Dermis blood vessel endothelial cell (primary cell): ENCODE measurements around the gene CDK16. TPM values are rescaled to one million over a fixed set of nuclear protein-coding genes. Genes with fewer than 3 reads are reported as not detected.
A peak's percentile ranks its signal among the peaks of the same experiment; 100 is the strongest.

Experiments
- DNase-seq: peaks from one replicate; pipeline ENCODE4 v3.0.0; 2010
- total RNA-seq: library from RNA; depleted of rRNA; stranded (reverse); fragments of >200 nt; gene quantifications from 2 replicates; pipeline ENCODE4 v1.2.3, GENCODE V29; 2014

The CDK16 gene
- total RNA-seq, 1 donor from 2014 or later: 97.5 TPM

DNA sequence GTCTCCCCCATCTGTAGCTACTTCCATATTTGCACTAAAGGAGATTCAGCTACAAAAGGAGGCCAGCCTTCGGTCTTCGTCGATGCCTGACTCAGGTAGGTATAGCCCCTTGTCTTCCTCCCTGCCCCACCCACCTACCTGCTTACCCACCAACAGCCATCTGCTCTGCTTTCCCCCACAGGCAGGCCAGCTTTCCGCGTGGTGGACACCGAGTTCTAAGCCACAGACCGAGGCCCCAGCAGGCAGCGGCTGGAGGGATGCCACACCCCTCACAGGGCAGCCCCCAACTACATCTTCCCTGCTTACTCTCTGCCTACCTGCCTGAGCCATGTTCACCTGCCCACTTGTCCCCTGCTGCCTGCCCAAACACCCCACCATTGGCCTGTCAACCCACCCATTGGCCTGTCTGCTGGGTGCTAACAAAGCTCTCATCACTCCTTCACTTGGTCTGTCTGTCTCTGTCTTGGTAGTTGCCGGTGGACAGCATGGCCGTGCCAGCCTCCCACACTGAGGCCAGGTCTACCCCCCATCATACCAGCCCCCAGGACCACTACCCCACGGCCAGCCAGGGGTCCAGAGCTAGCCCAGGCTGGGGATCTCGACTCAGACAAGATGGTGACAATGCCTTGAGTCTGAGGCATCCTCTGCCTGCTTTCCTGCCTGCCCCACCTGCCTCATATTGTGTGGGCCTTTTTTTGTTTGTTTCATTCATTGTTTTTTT lies 10.2 kb downstream of the CDK16 start:
- DNase-seq: no peak

DNA sequence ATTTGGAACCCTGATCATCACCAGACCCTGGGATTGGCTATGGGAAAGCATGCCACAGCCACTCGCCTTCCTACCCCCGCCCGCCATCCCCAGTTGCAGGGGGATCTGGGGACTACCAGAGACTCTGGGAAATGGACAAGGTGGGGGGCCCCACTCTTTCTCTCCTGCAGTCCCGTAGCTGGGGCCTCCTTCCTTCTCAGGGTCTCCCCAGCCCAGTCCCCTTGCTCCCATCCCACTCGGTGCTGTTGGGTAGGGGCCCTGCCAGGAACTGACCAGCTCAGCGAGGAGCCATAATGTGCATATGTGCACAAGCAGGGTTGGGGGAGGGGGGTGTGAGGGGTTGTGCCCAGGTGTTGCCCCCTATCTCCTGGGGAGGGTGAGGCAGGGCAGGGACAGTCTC lies 10.9 kb downstream of the CDK16 start:
- no peak for DNase-seq

DNA sequence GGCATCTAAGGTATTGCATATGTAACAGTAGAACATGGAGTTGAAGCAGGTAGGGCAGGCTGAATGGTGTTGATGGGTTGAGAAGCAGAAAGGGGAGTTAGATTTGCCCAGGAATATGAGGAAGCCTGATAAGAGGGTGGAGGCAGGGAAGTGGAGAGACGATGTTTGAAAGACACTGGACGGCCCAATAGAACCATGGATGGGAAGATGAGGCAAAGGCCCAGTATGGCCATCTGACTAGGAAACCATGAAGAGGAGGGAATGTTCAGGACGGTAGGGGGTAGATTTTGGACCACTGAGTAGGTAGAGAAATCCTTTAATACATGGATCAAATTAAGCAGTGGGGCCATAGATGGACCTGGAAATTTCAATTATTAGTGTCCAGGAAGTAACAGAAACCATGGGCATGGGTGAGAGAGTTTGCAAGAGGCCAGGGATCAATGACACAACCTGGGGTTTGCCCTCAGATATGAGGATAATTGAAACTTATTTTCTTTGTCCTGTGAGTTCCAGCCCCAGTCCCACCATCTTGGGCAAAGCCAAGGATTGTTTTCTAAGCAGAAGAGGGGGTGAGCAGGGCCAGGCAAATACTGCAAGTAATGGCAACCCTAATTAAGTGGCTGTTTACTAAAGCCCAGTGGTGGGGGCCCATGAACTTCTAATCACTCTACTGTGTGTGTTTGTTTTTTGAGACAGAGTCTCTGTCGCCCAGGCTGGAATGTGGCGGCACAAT lies 11.8 kb downstream of the CDK16 start:
- DNase-seq: no peak

DNA sequence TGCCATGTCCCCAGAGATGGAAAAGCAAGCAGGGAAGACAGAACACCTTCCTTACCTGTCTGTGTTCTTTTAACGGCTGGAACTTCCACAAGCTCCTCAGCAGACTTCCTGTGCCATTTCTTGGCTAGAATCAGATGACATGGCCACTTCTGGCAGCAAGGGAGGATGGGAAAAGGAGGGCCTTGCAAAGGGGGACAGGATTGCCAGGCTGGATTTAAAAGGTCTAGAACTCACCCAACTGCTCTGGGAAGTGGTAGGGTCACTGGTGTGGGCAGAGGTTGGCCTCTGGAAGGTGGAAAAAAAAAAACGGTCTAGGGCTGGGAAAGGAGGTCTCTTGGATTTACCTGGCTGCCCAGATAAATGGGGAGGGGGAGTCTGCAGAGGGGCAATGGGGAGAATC lies 12.7 kb downstream of the CDK16 start:
- DNase-seq: no peak

DNA sequence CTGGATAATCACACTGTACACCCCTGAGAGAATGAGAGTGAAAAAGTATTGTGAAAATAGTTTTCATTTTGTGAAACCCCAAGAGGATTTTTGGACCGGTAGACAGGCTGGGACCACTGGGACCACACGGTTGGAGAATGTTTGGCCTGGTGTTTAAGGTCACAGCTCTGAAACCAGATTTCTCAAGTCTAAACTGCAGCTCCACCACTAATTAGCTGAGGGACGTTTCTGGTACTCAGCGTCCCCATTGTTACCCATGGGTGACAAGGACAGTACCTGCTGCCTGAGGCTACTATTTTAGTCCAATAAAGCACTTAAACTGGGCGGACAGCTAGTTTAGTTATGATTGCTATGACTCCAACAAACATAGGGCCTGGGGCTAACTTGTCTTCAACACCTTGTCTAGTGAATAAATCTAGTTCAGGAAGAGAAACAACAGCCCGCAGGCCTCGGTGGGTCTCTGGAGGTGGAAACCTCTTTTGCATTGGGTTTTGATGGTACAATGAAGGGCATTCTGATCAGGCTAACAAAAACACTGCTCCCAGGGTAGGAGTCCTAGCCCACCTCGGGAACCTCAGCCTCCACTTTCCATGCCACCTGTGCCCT lies 13.8 kb downstream of the CDK16 start:
- no peak for DNase-seq

DNA sequence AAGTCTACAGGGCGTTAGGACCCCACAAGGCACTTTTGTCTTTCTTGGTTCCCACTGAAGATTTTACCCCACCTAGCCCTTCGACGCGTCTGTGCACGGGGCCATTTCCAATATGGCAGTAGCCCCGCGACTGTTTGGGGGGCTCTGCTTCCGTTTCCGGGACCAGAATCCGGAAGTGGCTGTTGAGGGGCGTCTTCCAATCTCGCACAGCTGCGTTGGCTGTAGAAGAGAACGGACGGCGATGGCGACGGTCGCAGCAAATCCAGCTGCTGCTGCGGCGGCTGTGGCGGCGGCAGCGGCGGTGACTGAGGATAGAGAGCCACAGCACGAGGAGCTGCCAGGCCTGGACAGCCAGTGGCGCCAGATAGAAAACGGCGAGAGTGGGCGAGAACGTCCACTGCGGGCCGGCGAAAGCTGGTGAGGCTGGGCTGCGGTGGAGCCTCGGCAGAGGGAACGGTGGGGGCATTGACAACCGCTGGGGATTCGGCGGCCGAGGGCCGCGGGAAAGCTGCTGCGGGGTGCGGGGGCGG lies 14.4 kb downstream of the CDK16 start, which contains the start of gene USP11:
TSS of gene USP11 (plus strand) at position 207 of the 530 bp plus-strand sequence. CDS start at position 242, 35 bp downstream.
- DNase-seq: peak; percentile 40

DNA sequence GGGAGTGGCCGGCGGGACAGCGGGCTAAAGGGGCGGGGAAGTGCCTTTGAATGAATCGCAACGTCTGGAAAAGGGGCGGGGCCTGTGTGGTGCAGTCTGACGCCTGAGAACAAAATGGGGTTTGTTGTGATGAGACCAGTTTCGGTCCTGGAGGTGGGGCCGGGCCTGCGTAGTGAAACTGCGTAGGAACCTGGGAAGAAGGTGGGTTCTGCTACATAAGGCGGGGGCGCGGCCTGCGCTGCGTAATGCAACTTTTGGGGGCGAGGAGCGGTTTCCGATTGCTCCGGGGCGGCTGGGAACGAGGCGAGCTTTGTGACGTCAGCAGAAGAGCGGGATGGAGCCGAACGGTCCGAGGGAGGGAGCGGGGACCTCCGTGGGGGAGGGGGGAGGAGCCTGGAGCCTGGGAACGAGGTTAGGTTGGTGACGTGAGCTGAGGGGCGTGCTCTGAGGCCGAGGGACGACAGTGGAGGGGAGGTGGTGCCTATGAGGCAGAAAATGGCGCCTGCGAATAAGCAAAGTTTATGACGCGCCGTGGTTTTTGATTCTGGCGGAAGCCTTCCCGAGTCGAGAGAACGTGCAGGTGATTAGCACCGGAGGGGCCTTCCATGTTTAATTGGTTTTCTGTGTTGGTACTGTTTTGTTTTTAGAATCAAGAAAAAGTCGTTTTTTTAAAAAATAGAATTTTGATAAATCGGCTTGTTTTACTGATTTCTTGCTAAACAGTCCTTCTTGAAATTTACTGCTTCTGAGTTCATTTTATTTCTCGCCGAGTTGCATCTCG lies 15.0 kb downstream of the CDK16 start:
- DNase-seq: peak; percentile 96

DNA sequence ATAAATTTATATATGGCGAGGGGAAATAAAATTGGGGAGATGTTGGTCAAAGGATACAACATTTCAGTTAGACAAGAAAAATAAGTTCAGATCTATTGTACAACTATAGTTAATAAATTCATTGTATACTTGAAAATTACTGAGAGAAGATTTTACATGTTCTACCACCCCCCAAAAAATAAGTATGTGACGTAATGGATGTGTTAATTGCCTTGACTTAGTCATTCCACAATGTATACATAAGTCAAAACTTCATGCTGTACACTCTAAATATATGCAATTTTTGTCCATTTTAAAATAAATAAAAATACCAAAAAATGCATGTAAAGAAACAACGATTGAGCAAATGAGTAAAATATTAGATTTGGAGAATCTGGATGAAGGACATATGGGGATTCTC lies 16.1 kb downstream of the CDK16 start:
- DNase-seq: no peak

DNA sequence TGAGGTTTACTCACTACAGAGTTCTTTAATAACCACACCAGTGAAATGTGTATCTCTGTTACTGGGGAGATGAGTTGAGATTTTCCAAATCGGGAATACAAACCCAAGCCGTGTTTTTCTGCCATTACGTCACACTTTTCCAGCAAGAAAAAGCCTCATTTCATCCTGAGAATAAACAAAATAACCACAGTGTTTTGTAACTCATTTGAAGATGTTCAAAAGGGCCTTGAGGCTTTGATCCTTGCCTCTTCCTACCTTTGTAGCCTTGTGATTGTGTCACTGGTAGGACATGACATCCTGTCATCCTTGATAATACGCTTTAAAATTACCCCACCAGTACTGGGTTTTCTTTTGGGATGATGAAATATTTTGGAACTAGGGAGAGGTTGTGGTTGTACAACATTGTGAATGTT lies 17.2 kb downstream of the CDK16 start:
- DNase-seq: no peak

DNA sequence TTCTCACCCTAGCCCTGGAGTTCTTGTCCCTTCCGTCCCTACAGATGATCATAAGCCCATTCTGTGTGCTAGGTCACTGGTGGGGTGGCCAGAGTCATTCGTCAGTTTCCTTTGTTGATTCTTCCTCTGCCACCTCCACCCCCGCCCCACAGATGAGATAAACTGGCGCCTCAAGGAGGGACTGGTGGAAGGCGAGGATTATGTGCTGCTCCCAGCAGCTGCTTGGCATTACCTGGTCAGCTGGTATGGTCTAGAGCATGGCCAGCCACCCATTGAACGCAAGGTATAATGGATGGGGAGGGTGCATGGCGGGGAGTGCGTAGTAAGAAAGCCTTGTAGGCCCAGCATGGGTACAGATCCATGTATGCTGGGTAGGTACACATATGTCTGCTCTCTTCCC lies 20.7 kb downstream of the CDK16 start:
- no peak for DNase-seq

DNA sequence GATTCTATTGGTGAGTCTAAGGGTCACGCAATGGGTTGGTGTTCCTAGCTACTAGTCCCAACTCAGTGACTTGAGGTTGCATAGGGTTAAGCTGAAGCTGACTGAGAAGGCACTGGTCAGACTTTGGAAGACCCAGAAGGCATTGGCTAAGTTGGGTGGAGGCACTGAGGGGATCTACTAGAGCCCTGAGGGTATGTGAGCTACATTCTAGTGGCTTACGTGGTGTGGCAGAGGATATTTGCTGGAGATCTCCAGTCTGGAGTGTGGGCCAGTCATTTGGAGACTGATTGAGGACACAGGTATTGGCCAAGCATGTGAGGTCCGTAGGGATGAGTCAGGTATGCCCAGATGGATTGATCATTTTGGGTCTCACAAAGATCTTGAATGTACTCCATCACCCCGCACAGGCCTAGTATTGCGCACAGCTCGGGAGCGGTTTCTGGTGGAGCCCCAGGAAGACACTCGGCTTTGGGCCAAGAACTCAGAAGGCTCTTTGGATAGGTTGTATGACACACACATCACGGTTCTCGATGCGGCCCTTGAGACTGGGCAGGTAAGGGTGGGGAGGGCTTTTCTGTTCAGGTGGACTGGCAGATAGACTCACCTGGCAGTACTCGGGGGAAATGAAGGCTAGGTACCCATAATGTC lies 21.5 kb downstream of the CDK16 start:
- DNase-seq: no peak

DNA sequence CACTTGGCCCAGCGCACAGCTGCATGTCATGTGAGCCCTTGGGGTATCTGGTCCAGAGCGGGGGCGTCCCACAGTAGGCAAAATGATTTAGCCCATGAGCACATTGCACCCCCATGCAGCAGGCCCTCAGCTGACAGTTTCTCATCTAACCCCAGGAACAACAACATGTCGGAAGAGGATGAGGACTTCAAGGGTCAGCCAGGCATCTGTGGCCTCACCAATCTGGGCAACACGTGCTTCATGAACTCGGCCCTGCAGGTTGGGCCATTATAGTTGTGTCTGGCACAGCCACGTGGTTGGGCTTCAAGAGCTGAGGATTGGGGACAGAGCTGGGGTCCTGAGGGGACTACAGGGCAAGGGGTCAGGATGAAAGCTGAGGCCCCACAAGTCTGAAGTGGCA lies 22.1 kb downstream of the CDK16 start:
- no peak for DNase-seq

DNA sequence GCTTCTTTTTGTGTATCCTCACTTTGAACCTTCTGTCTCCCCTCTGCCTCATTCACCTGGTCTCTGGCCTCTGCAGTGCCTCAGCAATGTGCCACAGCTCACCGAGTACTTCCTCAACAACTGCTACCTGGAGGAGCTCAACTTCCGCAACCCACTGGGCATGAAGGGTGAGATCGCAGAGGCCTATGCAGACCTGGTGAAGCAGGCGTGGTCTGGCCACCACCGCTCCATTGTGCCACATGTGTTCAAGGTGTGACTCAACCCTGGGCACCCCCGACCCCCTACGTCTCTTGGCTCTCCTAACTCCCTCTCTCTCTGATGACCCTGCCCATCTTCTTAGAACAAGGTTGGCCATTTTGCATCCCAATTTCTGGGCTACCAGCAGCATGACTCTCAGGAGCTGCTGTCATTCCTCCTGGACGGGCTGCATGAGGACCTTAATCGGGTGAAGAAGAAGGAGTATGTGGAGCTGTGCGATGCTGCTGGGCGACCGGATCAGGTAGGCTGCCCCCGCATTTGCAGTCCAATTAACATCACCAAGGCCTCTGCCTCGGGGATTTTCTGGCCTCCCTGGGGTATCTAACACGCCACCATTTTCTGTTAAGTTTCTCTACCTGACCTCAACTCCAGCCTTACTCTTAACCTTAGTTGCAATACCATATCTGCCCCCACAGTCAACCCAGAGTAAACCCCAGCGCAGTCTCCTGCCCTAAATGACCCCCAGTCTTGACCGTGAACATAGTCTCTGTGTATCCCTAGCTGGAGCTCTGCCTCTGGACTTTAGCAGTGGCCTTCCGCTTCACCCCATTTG lies 22.9 kb downstream of the CDK16 start:
- DNase-seq: no peak

DNA sequence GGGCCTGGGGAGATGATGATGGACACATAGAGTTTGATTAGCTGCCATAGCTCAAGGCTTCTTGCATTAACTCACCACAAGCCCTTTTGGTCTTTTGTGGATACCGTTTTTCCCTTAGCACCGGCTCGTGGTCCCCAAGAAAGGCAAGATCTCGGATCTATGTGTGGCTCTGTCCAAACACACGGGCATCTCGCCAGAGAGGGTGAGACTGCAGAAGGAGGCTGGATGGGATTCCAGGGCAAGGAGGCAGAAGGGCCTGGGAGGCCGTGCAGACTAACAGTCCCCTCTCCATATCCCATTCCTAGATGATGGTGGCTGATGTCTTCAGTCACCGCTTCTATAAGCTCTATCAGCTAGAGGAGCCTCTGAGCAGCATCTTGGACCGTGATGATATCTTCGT lies 23.8 kb downstream of the CDK16 start:
- DNase-seq: no peak

DNA sequence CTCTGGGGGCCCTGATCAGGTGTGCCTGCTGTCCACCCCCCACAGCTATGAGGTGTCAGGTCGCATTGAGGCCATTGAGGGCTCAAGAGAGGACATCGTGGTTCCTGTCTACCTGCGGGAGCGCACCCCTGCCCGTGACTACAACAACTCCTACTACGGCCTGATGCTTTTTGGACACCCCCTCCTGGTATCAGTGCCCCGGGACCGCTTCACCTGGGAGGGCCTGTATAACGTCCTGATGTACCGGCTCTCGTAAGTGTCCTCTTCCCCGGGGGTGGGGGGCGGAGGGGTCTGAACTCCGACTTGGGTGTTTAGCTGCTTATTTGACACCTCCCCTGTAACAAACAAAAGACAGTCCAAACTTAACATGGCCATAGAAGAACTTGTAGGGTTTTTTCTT lies 24.9 kb downstream of the CDK16 start:
- DNase-seq: no peak

DNA sequence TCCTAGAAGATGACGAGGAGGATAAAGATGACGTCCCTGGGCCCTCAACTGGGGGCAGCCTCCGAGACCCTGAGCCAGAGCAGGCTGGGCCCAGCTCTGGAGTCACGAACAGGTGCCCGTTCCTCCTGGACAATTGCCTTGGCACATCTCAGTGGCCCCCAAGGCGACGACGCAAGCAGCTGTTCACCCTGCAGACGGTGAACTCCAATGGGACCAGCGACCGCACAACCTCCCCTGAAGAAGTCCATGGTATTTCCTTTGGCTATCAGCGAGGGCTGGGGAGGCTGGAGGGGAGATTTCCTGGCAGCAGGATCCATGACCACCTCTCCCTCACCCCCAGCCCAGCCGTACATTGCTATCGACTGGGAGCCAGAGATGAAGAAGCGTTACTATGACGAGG lies 26.2 kb downstream of the CDK16 start:
- no peak for DNase-seq

DNA sequence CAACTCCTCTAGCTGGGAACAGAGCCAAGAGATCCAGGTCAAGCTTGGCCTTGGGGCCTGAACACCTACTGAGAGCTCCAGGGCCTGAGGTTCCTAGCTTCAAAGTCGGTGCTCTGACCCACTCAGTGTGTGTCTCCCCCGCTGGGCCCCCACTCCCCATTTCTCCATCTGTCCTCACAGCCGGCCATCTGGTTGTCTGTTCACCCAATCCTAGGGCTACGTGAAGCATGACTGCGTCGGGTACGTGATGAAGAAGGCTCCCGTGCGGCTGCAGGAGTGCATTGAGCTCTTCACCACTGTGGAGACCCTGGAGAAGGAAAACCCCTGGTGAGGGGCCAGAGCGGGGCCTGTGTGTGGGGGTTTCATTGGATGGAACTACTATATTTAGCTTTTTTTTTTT lies 26.7 kb downstream of the CDK16 start:
- no peak for DNase-seq

DNA sequence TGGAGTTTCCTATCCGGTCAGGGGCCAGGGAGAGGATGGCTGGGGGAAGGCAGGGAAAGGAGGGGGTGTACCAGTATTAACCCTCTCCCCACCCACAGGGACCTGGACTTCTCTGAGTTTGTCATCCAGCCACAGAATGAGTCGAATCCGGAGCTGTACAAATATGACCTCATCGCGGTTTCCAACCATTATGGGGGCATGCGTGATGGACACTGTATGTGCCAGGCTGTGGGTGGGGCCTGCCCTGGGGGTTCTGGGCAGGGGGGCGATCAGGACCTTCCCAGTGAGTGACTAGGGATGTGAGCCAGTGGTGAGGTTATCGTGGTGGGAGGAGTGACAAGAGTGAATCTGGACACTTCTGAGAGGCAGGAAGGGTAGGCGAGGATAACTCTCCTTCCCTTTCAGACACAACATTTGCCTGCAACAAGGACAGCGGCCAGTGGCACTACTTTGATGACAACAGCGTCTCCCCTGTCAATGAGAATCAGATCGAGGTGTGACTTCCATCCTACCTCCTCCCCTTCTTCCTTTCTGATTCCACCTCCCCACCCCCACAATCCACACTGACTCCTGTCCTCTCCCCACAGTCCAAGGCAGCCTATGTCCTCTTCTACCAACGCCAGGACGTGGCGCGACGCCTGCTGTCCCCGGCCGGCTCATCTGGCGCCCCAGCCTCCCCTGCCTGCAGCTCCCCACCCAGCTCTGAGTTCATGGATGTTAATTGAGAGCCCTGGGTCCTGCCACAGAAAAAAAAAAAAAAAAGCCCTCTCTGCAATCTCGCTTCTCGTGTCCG lies 28.9 kb downstream of the CDK16 start:
- DNase-seq: peak; percentile 4

DNA sequence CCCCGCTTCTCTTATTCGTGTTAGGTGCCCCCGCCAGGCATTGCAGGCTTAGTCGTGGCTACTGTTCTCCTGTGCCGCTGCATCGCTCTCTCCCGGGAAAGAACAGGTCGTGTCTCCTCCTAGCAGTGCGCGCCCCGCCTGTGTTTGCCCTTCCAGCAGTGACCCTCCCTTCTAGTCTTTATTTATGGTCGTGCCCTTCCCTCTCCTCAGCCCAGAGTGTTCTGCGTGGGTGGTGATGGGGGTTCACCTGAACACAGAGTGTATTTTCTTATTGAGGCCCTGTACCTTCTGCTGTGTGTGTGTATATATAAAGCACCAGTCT lies 29.5 kb downstream of the CDK16 start:
- no peak for DNase-seq

DNA sequence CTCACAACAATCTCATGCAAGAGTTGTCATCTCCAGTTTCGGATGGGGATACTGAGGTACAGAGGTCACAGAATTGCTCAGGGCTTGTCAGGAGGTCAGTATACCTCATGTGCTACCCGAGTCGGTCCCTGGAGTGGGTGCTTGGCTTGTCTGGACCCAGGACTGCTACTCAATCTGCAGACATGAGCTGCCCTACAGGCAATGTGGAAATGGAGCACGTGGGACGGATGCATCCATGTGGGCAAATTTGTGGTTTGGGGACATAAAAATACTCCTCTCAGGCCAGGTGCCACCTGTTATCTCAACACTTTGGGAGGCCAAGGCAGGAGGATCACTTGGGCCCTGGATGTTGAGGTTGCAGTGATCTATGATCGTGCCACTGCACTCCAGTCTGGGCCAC lies 30.1 kb downstream of the CDK16 start:
- DNase-seq: no peak

DNA sequence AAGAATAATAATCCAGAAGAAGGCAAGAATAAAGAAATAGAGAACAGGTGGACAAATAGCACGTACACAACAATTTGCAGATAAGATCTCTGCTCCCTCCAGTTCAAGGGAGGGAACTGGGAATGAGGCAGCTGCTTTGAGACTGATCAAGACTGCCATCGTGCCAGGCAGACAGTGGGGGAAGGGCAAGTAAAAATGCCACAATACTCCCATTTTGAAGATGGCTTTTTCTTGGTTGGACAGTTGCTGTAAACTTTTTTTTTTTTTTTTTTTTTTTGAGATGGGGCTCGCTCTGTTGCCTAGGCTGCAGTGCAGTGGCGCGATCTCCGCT lies 31.5 kb downstream of the CDK16 start:
- DNase-seq: no peak
